ENCODE results near the gene PRLR.

The PRLR gene

DNA sequence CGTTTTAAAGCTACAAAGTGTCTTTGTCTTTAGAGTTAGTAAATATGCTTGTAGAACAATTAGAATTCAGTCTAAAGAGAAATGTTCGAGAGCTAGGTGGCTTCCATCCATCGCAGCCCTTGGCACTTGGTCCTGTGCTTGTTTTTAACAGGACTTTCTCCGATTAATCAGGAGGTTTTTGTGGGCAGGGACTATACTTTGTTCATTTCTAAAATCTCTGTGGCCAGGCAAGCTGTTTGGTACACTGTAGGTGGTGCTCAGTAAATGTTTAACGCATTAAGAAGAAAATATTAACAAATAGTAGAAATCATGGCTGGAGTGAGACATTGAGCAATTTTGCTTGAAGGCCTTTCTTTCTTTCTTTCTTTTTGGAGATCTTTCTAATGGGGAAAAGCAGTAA is 203.3 kb downstream of the PRLR start:
- no peak for DNase-seq
- intact Hi-C loops (cut with DNase I) = no loop called here

DNA sequence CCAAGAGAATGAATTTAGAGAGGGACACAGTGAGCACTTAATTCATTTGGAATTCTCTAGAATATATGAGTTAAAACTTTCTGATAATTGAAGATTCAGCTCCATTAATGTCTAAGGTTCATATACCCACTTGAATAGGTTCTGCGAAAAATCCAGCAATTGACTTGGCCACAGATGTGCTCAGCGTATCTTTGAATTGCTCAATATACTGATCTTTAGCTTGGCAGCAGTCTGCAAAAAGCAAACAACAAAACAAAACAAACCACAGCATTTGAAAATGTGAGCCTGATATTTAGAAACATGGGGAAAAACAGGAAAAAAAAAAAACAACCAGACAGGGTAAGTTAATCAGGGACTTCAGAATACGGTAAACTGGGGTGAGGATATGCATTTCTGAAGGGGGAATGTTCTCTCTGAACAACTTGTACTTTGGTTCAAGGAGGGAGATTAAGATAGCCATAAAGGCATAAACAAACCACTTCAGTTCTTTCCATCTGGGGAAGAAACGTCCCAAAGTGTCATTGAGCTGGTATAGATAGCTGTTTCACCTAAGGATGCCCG is 203.9 kb downstream of the PRLR start:
- DNase-seq = no peak
- intact Hi-C loops (cut with DNase I) = no loop called here

DNA sequence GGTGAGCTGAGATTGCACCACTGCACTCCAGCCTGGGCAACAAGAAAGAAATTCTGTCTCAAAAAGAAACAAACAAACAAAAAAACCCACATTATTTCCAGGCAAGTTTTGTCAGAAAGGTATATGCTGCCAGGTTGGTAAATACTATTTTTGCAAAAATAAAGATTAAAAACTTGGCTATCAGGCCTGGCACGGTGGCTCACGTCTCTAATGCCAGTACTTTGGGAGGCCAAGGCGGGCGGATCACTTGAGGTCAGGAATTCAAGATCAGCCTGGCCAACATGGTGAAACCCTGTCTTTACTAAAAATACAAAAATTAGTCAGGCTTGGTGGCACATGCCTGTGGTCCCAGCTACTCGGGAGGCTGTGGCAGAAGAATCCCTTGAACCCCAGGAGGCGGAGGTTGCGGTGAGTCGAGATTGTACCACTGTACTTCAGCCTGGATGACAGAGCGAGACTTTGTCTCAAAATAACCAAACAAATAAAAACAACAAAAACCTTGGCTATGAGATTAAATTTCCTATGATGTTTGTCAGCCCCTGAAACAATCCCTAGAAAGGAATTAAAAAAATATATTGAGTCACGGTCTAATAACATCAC is 205.3 kb downstream of the PRLR start:
- intact Hi-C loops (cut with DNase I) = no loop called here
- no peak for DNase-seq

DNA sequence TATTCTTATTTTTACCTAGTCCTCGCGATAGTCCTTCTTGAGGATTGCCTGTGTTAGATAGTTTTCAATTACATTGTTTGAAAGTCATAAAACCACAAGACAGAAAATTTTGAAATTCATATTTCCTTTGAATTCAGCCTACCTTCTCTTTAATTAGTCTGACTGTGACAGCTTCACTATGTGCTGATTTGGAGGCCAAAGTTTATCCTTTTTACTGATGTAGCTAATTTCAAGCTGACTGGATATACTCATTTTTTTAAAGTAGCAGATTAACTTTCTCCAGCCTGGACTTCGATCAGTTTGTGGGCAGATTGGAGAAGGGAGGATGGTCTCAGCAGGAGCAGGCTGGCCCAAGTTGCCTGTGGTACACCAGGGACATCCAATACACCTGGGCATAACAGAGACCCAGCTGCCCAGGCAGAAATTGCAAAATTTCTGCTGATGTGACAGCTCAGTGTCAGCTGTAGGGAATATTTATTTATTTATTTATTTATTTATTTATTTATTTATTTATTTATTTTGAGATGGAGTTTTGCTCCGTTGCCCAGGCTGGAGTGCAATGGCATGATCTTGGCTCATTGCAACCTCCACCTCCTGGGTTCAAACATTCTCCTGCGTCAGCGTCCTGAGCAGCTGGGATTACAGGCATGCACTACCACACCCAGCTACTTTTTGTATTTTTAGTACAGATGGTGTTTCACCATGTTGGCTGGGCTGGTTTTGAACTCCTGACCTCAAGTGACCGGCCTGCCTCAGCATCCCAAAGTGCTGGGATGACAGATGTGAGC is 206.7 kb downstream of the PRLR start:
- no peak for DNase-seq
- intact Hi-C loops (cut with DNase I) = no loop called here

DNA sequence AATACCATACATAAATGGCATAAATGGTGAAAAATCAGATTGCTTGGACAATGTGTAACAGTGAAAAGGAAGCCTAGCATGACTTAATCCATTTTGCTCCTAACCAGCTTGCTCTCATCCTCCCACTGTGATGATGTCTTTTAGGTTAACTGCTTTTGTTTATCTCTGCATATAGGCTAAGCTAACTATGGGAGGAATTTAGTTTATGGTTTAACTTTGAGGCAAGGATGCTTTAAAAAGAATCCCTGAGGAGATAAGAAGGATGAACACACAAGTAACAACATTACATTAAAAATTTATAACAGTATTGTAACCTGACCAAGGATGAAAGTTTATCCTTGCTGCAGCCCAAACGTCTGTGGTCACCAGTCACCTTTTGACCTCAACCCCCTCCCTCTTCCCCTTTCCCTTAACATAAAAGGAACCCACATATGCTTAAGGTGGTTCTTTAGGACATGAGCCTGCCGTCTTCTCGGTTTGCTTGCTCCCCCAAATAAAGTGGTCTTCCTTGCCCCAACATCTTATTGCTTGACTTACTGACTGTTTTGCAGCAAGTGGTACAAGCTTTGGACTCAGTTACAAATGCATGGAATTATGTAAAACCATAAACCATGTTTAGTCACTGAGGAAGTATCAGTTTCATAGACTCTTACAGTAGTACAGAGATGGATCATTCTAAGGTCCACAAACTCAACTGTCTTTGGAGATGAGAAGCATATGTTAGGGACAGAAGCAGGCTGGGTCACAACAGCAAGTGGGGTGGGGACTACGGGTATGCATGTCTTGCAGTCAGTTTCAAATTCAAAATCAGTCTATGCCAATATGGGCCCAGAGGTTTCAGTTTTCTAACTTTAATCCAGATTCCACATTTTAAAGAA is 213.9 kb downstream of the PRLR start:
- intact Hi-C loops (cut with DNase I) = no loop called here
- no peak for DNase-seq

DNA sequence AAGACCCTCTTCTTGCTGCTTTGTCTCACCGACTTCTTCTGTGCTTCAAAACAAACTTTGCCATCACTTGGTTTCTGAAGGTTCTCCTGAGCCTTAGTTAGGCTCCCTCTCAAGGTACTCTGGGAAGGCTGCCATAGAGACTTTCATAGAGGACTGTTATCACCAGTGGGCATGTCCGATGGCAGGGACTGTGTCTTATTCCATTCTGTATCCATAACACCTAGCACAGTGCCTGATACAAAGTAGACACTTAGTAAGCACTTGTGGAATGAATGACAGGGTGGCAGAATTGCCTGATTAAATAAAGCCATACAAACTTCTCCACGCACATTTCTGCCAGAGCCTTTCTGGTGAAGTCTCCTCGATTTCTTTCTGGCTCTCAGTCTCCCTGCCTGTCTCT is 215.2 kb downstream of the PRLR start:
- no peak for DNase-seq
- intact Hi-C loops (cut with DNase I) = no loop called here

DNA sequence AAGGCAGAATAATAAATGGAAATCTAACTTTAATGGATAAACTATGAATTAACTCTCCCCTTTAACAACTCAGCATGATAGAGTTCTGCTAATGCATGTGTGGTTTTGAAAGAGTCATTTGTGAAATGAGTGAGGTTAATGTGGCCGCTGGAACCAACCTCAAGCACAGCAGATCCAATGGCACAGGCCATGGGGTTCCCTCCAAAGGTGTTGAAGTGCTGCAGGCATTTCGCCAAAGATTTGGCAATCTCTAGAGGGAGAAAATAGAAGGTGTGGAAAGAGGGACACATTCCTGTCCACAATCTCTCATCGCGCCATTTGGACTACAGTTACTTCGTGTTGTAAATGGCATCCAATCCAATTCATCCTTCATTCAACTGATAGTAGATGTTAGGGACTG is 217.5 kb downstream of the PRLR start:
- DNase-seq = no peak
- intact Hi-C loops (cut with DNase I) = no loop called here

DNA sequence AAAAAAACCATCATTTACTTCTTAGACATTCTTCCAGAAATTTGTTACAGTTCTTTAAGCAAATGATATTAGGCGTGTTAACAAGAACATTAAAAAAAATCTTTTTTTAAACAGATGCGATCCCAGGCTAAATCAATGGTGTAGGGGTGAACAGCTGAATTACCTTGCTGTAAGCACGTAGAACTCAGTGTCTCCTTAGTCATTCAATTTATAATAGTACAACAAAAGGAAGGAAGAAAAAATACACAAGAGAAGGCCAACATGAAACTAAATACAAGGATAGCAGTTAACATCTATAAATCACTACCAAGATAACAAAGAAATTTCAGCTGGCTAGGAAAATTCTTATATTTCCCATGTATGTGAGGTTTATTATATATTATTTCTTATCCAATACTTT is 217.9 kb downstream of the PRLR start:
- DNase-seq = no peak
- intact Hi-C loops (cut with DNase I) = no loop called here

DNA sequence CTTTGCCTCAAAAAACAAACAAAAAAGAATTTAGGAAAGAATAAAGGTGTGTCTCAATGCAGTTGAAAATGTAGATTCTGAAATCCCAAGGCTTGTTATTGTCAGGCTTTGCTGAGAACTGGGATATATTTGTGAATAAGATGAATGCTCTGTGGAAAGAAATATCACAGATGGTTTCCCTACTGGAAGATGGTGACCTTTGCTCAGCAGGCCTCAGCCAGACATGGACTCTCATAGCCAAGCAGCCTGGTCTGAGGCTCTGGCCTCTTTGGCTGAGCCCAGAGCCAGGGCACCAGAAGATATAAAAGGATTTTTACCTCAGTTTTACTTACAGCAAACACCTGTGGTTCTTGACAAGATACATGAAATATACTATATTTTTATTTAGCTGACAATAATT is 219.6 kb downstream of the PRLR start:
- no peak for DNase-seq
- intact Hi-C loops (cut with DNase I) = no loop called here

DNA sequence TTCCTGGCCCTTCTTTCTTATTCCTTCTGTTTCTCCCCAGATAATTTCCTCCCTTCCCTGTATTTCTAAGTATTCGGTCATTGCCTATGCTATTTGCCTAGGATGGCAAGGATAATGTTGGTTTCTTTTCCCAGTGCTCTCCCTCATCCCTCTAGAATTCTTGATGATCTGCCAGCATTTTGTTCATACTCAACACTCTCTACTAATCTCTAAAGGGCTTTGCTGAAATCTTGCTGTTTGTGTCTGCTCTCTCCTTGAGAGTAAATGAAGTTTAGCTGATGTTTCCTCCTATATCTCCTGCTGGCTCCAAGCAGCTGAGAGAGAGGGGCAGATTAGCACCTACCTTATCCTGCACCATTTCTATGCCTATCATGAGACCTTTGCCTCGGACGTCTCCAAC is 220.6 kb downstream of the PRLR start:
- intact Hi-C loops (cut with DNase I) = no loop called here

DNA sequence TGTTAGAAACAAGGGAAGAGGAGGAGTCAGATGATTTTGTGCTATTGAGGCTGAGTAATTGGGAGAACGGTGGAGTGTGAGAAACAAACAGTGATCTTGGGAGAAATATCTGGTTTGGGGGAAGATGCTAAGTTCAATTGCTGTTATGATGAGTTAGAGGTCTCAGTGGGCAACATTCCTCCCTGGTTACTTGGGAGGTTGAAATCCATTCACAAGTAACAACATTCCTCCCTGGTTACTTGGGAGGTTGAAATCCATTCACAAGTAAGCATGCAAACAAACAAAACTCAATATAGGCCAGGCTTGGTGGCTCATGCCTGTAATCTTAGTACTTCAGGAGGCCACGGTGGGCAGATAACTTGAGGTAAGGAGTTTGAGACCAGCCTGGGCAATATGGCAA is 221.3 kb downstream of the PRLR start:
- no peak for DNase-seq
- intact Hi-C loops (cut with DNase I) = no loop called here

More for the DNA sequence above, 220.6 kb downstream of the PRLR start:
- DNase-seq = no peak

DNA sequence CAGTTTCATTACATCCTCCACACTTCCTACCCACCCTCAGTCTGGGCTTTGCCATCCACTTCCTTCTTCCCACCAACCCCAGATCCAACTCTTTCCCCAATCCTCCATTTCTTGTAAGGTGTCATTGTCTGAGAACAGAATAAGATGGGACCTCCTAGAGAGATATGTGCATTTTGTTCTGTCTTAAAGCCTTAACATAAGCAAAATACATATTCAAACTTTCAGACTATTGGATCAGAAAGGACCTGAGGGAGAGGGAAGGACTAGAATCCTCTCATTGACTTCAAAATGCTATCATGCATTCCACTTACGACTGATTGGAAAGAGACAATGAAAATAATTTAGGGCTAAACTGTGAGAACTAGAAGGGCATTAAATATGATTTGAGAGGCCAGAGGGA is 225.5 kb downstream of the PRLR start:
- intact Hi-C loops (cut with DNase I) = no loop called here
- no peak for DNase-seq

DNA sequence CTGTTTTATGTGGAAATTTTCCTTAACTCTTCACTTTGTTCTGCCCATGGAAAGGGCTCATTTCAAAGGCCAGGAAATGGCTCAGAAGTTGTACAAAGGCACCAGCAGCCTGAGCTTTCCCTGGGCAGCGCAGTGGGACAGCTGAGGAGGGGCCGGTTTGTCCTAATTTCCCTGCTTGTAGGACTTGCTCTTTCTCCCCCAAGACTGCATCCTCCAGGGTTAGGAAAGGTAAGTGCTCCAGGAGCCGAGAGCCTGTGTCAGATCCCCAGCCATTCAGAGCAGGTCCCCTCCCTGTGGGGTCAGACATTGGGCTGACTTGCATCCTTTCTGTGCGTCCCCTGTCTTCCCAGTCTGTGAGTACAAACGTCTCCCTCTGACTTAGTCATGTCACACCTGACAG is 226.1 kb downstream of the PRLR start:
- DNase-seq = no peak
- intact Hi-C loops (cut with DNase I) = no loop called here

DNA sequence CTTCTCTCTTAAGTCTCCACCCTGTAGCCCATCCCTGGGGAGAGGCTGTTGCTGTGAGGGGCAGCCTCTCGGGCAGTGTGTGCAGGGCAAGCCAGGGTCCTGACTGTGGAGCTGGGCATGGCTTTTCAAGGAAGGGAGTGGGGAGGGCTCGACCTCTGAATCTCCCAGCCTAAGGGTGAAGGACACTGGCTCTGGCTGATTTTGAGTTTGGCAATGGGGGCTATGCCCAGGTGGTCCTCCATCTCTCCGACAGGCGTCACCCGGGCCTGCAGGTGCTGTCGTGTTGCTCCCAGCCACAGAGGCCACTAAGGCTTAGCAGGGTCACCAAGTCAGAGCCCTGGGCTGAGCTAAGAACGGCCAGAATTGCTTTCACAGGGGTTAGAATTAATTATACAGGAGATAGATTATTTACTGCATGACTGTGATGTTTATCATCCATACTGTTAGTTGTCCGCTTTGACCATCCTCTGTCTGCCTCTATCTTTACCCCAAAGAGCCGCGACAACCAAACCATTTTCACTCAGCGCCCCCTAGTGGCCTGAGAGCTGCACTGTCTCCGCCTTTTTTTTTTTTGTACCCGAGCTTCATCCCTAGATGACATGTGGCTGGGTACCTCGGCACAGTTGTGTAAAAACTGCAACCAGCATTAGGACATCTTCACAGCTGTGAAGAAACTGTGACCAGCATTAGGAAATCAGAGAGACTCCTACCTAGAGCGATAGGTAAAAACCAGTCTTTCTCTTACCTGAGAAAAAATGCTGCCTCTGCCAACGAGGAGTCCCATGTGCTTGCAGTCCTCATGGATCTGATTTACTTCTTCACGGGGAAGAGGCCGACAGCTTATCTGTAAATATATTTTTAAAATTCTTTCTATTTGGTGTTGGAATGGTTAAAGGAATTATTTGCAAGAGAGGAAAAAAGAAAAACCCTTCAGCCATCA is 227.0 kb downstream of the PRLR start:
- intact Hi-C loops (cut with DNase I) = no loop called here
- peak in 40 of 42 donors; percentile 11 to 86 (median 63) for DNase-seq

DNA sequence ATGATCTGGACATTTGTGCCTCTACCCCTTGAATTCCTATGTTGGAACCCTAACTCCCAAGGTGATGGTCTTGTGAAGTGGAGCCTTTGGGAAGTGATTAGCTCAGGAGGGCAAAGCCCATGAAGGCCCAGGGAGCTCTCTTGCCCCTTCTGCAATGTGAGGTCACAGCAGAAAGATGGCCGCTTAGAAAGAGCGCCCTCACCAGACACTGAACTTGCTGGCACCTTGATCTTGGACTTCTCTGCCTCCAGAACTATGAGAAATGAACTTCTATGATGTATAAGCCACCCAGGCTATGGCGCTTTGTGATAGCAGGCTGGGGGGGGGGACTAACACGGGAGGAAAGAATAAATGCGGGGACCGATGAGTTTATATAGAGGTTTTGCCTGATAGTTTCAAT is 227.8 kb downstream of the PRLR start:
- intact Hi-C loops (cut with DNase I) = no loop called here
- no peak for DNase-seq

DNA sequence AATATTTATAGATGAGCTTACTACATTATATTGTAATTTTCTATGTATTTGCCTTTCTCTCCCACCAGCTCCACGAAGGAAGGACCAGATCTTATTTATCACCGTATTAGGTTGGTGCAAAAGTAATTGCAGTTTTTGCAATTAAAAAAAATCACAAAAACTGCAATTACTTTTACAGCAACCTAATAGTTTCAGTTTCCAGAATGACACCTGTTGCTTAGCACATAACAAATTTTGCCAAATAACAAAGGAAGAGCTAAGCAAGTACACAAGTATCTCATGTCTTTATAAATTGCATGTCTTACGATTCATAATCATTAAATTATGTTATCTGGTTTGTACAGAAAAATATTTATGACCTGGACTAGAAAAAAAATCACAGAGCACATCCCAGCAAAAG is 228.4 kb downstream of the PRLR start:
- no peak for DNase-seq
- intact Hi-C loops (cut with DNase I) = no loop called here

Data from head of caudate nucleus (tissue), 42 donors.